Measurements from ENCODE around the gene PCDH15.
"Not testable (repeated sequence)": the region's sequence is repeated elsewhere in the genome, so short reads cannot be mapped to it uniquely, and the experiment has no call there.

PCDH15 gene

GRCh38 chr10:54531296-54531695 is 269.7 kb downstream of the PCDH15 start:
- DNase-seq, result no peak

- DNase-seq, result no peak
These were observed 270.7 kb downstream of the PCDH15 start for GRCh38 chr10:54530299-54530698.

DNA sequence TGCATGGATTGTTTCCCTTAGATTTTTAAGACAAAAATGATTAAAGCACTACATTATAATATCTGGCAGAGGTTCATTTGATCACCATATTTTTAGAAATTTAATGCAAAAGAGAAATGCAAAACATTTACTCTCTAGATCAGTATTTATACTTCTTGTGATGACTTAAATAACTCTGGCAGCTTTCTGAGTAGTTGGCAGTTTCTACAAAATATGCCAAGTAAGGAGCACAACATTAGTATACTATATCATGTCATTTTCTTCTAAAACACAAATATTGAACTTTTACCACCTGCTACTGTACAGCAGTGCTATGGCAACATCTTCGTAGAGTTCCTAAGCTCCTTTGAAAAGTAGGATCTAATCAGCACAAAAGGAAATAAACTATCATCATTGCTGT is 275.2 kb downstream of the PCDH15 start:
- DNase-seq, result no peak

GRCh38 chr10:54515244-54515643 is 285.8 kb downstream of the PCDH15 start:
- not testable (repeated sequence) for DNase-seq

DNA sequence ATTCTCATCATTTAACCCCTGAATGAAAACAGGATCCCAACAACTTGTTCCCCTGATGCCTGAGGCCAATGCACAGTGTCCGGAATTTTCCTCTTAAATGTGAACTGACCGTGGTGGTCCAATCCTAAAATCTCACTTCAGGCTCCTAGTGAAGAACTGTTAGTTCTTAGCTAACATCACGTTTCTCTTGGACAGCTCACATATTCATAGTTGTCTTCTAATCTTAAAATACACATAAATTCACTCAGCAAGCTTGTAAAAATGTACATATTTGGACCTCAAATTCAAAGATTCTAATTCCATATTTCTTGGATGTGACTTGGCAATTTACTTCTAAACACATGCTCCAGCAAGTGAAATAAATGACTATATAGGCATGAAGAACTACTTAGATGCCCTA is 297.2 kb downstream of the PCDH15 start:
- DNase-seq, result no peak

- DNase-seq, result no peak
These were observed 299.1 kb downstream of the PCDH15 start for GRCh38 chr10:54501929-54502328.

DNA sequence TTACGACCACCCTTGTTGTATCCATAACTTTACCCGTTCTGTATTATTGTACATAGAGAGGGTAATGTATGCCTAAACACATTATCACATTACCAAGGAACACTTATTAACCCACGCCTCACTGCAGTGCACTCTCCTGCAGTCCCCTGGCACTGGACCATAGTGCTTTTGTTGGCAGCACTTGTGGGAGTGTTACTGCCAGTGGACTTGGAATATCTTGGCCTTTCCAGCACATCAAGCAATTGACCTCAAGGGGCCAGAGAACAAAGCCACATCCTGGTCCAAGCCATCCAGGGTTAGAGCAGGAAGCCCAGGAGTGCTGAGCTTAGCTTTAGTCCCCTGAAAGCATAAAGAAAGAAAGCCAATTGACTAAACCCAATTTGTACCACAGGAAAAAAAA is 304.2 kb downstream of the PCDH15 start:
- no peak for DNase-seq

DNA sequence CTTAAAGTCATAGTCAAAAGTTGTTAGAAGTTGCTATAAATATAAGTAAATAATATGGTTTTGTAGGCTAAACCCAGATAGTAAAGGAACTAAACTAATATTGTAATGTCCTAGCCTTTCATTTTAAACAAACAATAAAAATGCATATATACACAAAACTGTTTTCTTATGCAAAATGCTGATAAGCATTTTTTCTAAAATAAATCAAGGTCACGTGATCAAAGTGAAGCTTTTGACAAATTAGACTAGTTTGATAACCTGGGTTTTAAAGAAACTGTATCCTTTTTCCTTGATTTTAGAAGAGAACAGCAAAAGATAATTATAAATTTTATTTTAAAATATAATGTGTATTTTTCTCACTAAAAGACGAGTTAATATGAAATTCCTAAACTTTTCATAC is 313.3 kb downstream of the PCDH15 start:
- DNase-seq, result no peak

GRCh38 chr10:54485971-54486370 is 315.1 kb downstream of the PCDH15 start:
- DNase-seq, result no peak

DNA sequence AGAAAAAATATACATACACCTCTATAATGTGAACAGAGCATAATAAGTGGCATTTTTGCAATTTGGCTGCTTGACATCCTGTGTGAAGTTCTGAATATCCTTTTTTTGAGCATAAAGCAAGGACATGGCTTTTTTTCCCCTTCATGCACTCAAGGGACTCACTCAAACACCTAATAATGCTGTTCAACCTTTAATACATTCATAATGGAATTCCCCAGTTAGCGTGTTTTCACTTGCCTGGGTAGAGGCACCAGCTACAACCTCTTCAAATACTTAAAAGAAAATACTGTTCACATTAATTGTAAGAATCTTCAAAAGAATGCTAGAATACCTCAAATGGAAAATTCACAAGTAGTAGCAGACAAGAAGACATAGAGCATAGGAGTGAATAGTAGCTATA is 316.8 kb downstream of the PCDH15 start:
- DNase-seq, result no peak

GRCh38 chr10:54478601-54479000 is 322.4 kb downstream of the PCDH15 start:
- no peak for DNase-seq

- no peak for DNase-seq
These were observed 323.3 kb downstream of the PCDH15 start for GRCh38 chr10:54477738-54478137.

GRCh38 chr10:54470324-54470631 is 330.8 kb downstream of the PCDH15 start:
- no peak for DNase-seq

- DNase-seq, result no peak
These were observed 331.3 kb downstream of the PCDH15 start for GRCh38 chr10:54469587-54470323.

DNA sequence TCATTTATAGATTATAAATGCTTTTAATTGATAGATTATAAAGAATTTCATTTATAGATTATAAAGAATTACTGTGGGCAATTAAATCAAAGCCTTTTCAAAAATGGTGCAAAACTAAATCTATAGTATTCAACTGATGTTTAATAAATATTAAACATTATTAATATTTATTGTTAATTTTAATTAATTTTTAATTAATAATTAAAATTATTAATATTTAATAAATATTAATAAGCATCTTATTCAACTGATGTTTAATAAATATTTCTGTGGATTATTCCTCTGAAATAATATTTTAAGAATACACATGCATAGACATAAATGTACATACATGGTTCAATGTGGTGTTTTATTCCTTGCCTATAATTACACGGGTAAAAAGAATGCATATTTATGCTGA is 346.8 kb downstream of the PCDH15 start:
- DNase-seq, result no peak

DNA sequence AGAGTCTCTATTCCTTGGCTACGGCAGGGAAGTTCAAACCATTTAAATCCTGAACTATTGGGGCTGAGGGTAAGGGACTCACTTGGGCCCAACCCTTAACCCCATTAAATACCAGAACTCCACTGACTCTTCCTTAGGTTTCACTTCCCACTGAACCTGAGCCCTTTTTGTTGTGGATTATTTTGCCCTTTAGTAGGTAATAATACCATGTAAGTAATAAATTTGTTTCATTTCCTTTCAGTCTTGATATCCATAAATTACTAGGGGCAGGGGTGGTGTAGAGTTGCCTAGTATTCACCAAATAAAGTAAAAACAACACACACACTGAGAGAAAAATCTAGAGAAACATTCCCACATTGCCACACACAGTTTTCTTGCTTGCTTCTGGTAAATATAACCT is 352.0 kb downstream of the PCDH15 start:
- DNase-seq, result no peak

GRCh38 chr10:54444170-54444569 is 356.9 kb downstream of the PCDH15 start:
- DNase-seq, result no peak

GRCh38 chr10:54441275-54441674 is 359.8 kb downstream of the PCDH15 start:
- no peak for DNase-seq

GRCh38 chr10:54434782-54435181 is 366.2 kb downstream of the PCDH15 start:
- no peak for DNase-seq

DNA sequence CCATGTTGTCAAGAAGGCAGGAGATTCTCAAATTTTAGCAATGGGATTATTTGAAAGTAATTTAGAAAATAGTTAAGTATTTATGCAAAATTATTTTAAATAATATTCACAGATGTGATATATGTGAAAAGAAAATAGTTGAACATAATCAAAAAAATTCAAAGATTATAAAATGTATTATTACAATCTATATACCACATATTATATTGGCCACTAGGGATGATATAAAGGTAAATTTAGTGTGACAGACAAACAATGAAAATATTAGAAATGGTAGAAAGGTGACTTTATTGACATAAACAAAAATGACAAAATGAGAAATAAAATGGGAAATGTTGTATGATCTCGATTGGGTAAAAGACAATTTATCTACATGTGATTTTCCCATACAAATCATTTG is 385.5 kb downstream of the PCDH15 start:
- DNase-seq, result no peak

DNA sequence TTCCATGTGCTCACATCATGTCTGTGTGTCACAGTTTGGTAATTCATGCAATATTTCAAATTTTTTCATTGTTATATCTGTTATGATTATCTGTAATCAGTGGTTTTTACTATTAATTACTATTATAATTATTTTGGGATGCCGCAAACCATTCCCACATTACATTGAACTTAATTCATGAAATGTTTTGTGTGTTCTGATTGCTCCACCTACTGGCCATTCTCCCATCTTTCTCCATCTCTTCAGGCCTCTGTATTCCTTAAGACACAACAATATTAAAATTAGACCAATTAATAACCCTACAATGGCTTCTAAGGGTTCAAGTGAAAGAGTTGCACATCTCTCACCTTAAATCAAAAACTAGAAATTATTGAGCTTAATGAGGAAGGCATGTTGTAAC is 398.5 kb downstream of the PCDH15 start:
- DNase-seq, result no peak

DNA sequence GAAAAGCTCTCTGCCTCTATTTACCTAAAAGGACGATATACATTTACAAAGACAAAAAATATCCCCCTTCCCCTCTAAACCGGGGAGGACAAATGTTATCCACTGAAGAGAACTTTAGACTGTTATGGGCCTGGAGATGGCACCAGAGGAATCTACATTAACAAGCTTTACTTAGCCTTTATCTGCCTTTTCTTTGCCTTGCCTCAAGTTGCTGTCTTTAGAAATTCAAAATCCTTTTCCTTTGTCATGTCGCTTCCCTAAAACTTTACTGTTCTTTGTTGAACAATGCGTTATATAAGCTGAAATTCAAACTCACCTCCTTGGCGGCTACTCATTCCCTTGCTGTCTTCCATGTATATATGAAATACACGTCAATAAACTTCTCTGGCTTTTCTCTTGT is 405.0 kb downstream of the PCDH15 start:
- DNase-seq, result no peak

GRCh38 chr10:54394598-54394997 is 406.4 kb downstream of the PCDH15 start:
- DNase-seq, result not testable (repeated sequence)

DNA sequence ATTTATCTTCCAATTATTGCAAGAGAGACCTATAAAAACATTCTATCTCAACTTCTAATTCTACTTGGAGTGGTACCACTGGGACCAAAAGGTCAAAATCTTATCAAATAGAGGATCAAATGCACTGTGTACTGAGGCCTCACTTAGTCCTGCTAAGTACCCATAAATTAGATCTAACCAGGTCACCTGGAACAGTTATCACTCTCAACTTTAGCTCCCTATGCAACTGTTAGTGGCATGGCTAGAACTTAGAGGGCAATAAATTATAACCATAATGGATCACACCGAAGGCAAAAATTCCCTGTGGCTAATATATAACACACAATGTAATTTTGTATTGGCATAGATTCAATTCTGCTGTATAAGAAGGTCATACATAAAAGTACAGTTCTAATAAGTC is 428.9 kb downstream of the PCDH15 start:
- DNase-seq, result no peak

GRCh38 chr10:54368984-54369383 is 432.0 kb downstream of the PCDH15 start:
- no peak for DNase-seq

- DNase-seq, result no peak
These were observed 437.6 kb downstream of the PCDH15 start for GRCh38 chr10:54363390-54363789.

Measured in activated CD4-positive, alpha-beta T cell treated with anti-CD3 and anti-CD28 coated beads for 4 hours (primary cell).